ELR (cell line): ENCODE results near the gene CAV1.

Experiments
- DNase-seq: peaks from one replicate; pipeline ENCODE4 v3.0.0-alpha.2; 2015; ENCODE audit warnings: low read depth

CAV1 gene

GRCh38 chr7:116503835-116504234 is 21.0 kb upstream of the CAV1 start:
- no peak for DNase-seq

- DNase-seq, result no peak
Measured at GRCh38 chr7:116505278-116505677, 19.6 kb upstream of the CAV1 start.

GRCh38 chr7:116505823-116506222 is 19.0 kb upstream of the CAV1 start:
- DNase-seq, result no peak

- DNase-seq, result no peak
Measured at GRCh38 chr7:116509982-116510579, 14.8 kb upstream of the CAV1 start.

GRCh38 chr7:116510795-116511194 is 14.0 kb upstream of the CAV1 start:
- no peak for DNase-seq

- peak; percentile 88 for DNase-seq
Measured at GRCh38 chr7:116511552-116512519, 13.0 kb upstream of the CAV1 start.

- peak; percentile 76 for DNase-seq
Measured at GRCh38 chr7:116512520-116513188, 12.2 kb upstream of the CAV1 start.

GRCh38 chr7:116515584-116515983 is 9.3 kb upstream of the CAV1 start:
- no peak for DNase-seq

- DNase-seq, result no peak
Measured at GRCh38 chr7:116516324-116516723, 8.5 kb upstream of the CAV1 start.

GRCh38 chr7:116517626-116518025 is 7.2 kb upstream of the CAV1 start:
- no peak for DNase-seq

GRCh38 chr7:116518961-116519360 is 5.9 kb upstream of the CAV1 start:
- no peak for DNase-seq

GRCh38 chr7:116521046-116521664 is 3.7 kb upstream of the CAV1 start:
- DNase-seq, result peak; percentile 71

GRCh38 chr7:116522247-116522646 is 2.6 kb upstream of the CAV1 start:
- peak; percentile 93 for DNase-seq

- DNase-seq, result no peak
Measured at GRCh38 chr7:116524221-116524608, 621 bp upstream of the CAV1 start.

- DNase-seq, result peak; percentile 42
Measured at GRCh38 chr7:116525298-116525912, 569 bp downstream of the CAV1 start.

- DNase-seq, result peak; percentile 89
Measured at GRCh38 chr7:116525913-116526861, 1.4 kb downstream of the CAV1 start.

- DNase-seq, result peak; percentile 63
Measured at GRCh38 chr7:116526897-116527296, 2.1 kb downstream of the CAV1 start.

- DNase-seq, result peak; percentile 81
Measured at GRCh38 chr7:116527521-116527920, 2.7 kb downstream of the CAV1 start.

GRCh38 chr7:116528008-116528789 is 3.4 kb downstream of the CAV1 start:
- DNase-seq, result peak; percentile 97

GRCh38 chr7:116529250-116529649 is 4.4 kb downstream of the CAV1 start:
- DNase-seq, result no peak
